RWPE2 (cell line): ENCODE data around the gene VMO1.

Source experiments
- ATAC-seq: fragments of 200-7000 bp; cut with Tn5 transposase; 3 replicates; pipeline ENCODE4 v1.9.1; 2021; ENCODE audit warnings: low read depth
- DNase-seq: peaks from one replicate; pipeline ENCODE4 v3.0.0-alpha.2; 2020; ENCODE audit warnings: low spot score
- H3K27ac ChIP-seq: fragments of 450-650 bp; 2 replicates; pipeline ENCODE4 v1.5.1; 2017; ENCODE audit warnings: mild to moderate bottlenecking; ENCODE audit not compliant: poor library complexity, severe bottlenecking
- H3K27me3 ChIP-seq: fragments of 250-450 bp; sonication (Bioruptor Pico); 2 replicates; pipeline ENCODE4 v1.5.1; 2021; ENCODE audit warnings: mild to moderate bottlenecking, moderate library complexity; ENCODE audit not compliant: insufficient read depth, poor library complexity, severe bottlenecking
- H3K36me3 ChIP-seq: fragments of 250-450 bp; sonication (Bioruptor Pico); 2 replicates; pipeline ENCODE4 v1.5.1; 2020; ENCODE audit warnings: low read depth, mild to moderate bottlenecking, moderate library complexity
- H3K4me1 ChIP-seq: fragments of 250-450 bp; sonication (Bioruptor Pico); 2 replicates; pipeline ENCODE4 v1.5.1; 2021; ENCODE audit warnings: mild to moderate bottlenecking, moderate library complexity; ENCODE audit not compliant: insufficient read depth, poor library complexity, severe bottlenecking
- H3K4me3 ChIP-seq: fragments of 250-450 bp; sonication (Bioruptor Pico); 2 replicates; pipeline ENCODE4 v1.5.1; 2021; ENCODE audit warnings: mild to moderate bottlenecking, moderate library complexity; ENCODE audit not compliant: severe bottlenecking
- H3K9me3 ChIP-seq: fragments of 250-450 bp; sonication (Bioruptor Pico); 2 replicates; pipeline ENCODE4 v1.5.1; 2021; ENCODE audit warnings: mild to moderate bottlenecking, moderate library complexity; ENCODE audit not compliant: severe bottlenecking
- CTCF ChIP-seq: fragments of 450-650 bp; IDR thresholded peaks from one replicate; pipeline ENCODE4 v1.5.1; 2017; ENCODE audit warnings: mild to moderate bottlenecking, moderate library complexity; ENCODE audit not compliant: poor library complexity, severe bottlenecking

VMO1 gene

DNA sequence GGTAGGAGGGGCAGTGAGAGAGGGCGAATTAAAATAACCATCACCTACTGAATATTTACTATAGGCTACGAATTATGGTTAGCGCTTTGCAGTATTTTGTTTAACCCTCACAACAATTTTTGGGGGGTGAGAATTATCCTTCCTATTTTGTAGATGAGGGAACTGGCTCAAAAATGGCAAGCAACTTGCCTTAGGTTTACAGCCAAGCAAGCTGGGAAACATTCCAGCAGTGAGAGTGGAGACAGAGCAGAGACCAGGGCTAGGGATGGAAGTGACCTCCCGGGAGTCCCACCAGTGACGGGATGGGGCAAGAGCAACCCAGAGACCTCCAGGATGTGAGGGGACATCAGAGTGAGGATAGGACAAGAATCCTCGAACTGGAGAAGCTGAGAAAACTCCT is 352 bp upstream of the VMO1 start:
- Histone ChIP-seq H3K36me3 (no peaks in the 10 kb centered on the region), H3K4me3 (no peak overlapping the region), H3K9me3 (no peaks in the 10 kb centered on the region), H3K27me3 (no peaks in the 10 kb centered on the region), H3K4me1 (peaks cover 7% of the 10 kb centered on the region), H3K27ac (no peak overlapping the region)
- ATAC-seq (no peak), DNase-seq (no peak)
- TF ChIP-seq CTCF = no peak

- H3K27ac ChIP-seq = no peak overlapping the region
- DNase-seq (no peak), ATAC-seq (no peak)
- H3K27me3 ChIP-seq = no peaks in the 10 kb centered on the region
- TF ChIP-seq CTCF = no peak
- peaks cover 7% of the 10 kb centered on the region for H3K4me1 ChIP-seq
- no peak overlapping the region for H3K4me3 ChIP-seq
- H3K9me3 ChIP-seq = no peaks in the 10 kb centered on the region
- H3K36me3 ChIP-seq = no peaks in the 10 kb centered on the region
These were observed 656 bp downstream of the VMO1 start for GRCh38 chr17:4785311-4786105.

DNA sequence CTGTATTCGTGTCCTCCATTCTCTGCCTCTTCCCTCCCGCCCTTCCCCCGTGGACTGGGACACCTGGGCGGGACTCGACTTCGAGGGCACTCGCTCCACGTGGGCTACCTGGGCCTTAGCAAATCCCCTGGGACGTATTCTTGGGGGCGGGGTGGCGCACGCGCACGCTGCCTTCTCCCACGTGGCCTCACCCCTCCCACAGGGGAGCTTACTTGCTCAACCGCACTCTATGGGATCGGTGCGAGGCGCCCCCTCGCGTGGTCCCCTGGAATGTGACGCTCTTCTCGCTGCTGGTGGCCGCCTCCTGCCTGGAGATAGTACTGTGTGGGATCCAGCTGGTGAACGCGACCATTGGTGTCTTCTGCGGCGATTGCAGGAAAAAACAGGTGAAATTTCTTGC is 3.5 kb downstream of the VMO1 start:
- H3K27me3 ChIP-seq = no peaks in the 10 kb centered on the region
- ATAC-seq (no peak), DNase-seq (no peak)
- no peaks in the 10 kb centered on the region for H3K36me3 ChIP-seq
- no peaks in the 10 kb centered on the region for H3K9me3 ChIP-seq
- no peak overlapping the region for H3K27ac ChIP-seq
- no peak for TF ChIP-seq CTCF
- no peak overlapping the region for H3K4me3 ChIP-seq
- H3K4me1 ChIP-seq = peaks cover 2% of the 10 kb centered on the region

- H3K9me3 ChIP-seq = no peaks in the 10 kb centered on the region
- ATAC-seq (no peak), DNase-seq (no peak)
- no peaks in the 10 kb centered on the region for H3K4me1 ChIP-seq
- H3K36me3 ChIP-seq = no peaks in the 10 kb centered on the region
- no peak for TF ChIP-seq CTCF
- H3K27me3 ChIP-seq = no peaks in the 10 kb centered on the region
- H3K4me3 ChIP-seq = no peak overlapping the region
- no peak overlapping the region for H3K27ac ChIP-seq
These were observed 5.7 kb downstream of the VMO1 start for GRCh38 chr17:4780325-4780955.
